GM18909 (cell line): ENCODE data around the gene SEC63.
"Not testable (repeated sequence)": the region's sequence is repeated elsewhere in the genome, so short reads cannot be mapped to it uniquely, and the experiment has no call there.

Source experiments
- ATAC-seq: cut with Tn5 transposase; IDR thresholded peaks from one replicate; pipeline ENCODE4 v1.9.1; 2021; ENCODE audit warnings: mild to moderate bottlenecking; ENCODE audit not compliant: unreplicated experiment, poor library complexity

SEC63 gene

DNA sequence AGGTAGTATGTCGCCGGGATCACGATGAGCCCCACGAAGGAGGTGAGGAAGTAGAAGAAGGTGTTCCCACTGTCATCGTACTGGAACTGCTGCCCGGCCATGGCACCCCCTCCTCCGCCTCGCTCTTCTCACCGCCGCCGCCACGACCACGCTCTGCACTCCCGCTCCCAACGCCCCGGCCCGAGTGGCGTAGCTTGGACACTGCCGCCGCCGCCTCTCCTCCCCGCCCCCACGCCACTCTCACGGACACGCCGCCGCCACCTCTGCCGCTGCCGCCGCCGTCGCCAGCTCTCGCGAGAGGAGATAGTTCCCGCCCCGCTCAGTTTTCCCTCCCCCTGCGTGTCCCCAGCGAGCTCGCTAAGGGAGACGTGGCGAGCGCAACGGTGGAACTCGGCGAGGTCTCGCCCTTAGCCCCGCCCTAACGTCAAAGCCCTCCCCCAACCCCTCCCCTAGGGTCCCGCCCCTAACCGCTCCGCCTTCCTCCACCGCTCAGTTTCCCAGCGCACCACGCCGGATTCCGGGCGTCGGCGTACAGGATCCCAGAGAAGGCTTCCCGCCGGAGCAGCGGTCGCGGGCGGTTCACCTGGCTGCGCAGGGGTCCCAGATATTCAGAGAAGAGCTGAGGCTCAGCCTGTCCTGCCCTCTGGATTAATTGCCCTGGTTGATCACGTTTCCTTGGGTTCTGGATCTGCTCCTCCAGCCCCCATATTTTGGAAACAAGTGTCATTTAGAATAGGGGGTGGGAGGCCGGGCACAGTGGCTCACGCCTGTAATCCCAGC, at the start of gene SEC63:
SEC63 (minus strand) TSS at position 300 of the 780 bp plus-strand sequence; CDS start at position 101, 199 bp downstream.
- ATAC-seq: peak; percentile 93

DNA sequence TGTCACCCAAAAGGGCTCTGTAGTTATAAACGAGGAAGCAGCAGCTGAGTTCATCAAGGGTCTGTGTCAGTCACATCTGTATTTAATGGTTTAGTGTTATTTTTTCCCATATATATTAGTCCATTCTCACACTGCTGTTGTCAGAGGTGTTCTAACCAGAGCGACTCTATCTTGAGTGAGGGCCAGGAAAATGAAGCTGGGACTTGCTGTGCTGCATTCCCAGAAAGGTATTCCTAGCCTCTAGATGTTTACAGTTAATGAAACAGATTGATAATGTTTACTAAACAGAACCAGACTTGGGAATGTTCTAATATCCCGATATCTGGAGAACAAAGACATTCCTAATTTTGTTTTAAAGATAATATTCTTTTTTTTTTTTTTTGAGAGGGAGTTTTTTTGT, 48.0 kb upstream of the SEC63 start:
- no peak for ATAC-seq

- no peak for ATAC-seq
Measured at GRCh38 chr6:108004861-108005260, 46.9 kb upstream of the SEC63 start.

DNA sequence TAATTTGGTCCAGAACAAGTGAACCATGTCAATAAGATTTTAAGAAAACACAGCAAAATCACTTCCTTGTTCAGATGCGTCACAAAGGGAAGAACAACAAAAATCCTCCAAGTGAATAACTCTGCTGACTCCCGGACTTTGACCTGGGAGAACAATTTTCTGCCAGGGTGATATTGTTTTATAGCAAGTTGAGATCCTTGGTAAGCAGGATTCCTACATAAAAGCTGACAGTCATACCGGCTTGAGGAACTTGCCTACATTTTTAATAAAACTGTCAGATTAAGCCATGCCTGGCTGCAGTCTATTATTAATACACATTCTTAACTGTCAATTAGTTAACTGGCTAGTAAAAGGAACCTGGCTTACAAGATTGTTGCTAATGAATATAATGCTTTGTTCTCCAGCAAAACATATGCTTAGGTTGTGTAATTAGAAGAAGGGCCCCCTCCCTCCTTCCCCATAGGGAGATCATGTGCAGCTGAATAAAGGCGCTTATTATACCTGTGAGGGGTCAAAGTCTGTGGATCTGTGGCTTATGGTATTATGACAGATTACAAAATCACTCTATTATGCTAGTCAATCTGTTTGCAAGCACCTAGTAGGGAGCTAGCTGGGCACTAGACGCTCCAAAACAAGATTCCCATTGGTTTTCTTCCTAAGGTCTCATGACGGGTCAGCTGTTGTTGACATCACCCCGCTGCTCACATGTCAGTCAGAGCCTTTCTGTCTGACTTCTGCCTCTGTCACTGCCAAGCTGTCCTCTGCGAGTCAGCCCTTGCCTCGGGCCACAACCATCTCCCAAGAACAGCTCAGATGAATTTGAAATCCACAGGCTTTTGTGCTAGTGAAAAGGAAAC, 44.6 kb upstream of the SEC63 start:
- no peak for ATAC-seq

DNA sequence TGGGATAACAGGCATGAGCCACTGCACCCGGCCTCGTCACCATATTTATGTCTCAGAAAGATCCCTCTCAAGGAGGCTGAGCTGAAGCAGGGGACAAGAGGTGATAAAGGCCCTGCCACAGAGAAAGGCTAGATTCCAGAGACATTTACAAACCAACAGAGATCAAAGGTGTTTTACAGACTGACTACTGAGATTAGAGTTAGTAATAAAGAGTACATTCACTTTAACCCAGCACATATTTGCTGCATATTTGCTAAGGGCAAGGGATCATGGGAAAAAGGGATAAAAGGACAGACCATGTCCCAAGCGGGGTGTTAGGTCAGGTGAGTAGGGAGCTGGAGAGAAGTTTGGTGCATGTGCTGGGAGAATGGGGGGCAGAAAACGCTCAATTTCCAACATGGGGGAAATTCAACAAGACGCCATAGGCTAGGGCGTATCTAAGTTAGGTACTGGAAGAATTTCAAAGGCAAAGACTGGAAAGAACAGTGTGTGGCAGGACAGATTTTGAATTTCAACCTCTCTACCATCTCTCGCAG, 43.8 kb upstream of the SEC63 start:
- no peak for ATAC-seq

GRCh38 chr6:108000259-108000658, 42.3 kb upstream of the SEC63 start:
- not testable (repeated sequence) for ATAC-seq

- ATAC-seq: no peak
Measured at GRCh38 chr6:107999341-107999740, 41.3 kb upstream of the SEC63 start.

DNA sequence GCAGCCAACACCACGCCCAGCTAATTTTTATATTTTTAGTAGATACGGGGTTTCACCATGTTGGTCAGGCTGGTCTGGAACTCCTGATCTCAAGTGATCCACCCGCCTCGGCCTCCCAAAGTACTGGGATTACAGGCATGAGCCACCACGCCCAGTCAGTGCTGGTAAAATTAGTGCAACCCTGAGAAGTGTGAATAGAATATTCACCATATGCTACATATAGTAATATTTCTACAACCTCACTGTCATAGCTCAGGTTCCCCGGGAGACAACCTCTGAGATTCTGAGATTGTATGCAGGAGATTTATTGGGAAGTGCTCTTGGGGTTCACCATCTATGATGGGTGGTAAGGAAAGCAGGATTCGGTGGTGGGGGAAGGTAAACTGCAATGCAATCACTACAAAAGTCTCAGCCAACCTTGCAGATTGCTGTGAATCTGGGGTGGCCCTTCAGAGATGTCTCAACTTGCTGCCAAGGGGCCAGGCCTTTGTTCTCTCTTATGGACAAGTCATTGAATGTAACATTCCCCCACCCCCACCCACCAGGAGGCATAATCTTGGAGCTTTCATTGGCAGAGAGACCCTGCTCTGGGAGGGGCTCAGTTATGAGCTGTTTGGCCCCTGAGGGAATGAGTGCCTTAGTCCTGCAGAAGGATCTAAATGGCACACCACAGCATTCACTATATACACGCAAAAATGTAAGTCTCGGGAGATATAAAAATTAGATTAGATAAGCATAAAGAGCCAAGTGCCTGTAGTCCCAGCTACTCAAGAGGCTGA, 34.0 kb upstream of the SEC63 start:
- no peak for ATAC-seq

DNA sequence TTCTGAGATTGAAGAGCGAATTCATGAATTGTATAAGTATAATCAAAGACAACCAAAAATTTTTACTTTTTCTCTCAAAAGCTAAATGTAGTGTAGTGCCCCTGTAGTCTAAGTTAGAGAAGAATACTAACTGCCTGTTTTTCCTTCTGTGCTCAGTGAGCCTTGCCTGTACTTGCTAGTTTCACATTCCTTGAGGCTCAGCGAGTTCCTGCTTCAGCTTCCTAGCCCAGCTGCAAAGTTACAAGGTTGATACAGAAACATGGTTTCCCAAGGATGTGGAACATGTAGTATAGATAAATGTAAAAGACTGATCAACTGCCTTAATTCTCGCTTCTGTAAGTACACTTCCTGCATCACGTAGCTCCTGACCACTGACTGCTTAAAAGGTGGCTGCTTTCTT, 33.1 kb upstream of the SEC63 start:
- no peak for ATAC-seq

GRCh38 chr6:107990587-107990986, 32.6 kb upstream of the SEC63 start:
- not testable (repeated sequence) for ATAC-seq

DNA sequence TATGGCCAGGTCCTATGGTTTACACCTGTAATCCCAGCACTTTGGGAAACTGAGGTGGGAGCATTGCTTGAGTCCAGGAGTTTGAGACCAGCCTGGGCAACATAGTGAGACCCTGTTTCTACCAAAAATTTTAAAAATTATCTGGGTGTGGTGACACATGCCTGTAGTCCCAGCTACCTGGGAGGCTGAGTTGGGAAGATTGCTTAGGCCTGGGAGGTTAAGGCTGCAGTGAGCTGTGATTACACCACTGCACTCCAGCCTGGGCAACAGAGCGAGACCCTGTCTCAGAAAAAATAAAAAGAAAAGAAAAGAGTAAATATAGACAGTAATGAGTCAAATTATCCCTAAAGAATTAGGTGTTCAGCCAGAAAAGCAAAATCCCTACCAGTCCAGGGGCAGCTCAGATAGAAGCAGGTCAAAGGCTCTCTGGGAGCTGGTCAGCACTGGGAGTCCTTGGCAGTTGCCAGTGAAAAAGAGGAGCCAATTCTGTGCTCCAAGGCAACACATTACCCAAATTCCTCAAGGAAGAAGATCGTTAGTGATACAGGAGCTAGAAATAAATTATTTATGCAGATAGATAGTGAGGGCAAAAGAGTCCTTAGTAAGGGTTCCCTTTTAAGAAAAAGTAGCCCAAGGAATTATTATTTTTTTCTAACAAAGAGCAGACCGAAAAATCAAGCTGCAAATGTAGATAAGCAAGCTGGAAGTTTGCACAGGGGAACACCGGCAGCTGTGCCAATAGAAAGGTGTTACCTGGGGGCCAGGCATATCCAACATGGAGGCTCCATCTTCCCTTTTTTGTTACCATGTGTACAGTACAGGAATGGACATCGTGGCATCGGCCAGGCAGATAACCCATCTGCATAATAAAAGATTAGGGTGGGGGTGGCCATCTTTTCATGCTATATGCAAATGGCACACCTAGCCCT, 31.4 kb upstream of the SEC63 start:
- no peak for ATAC-seq

- no peak for ATAC-seq
Measured at GRCh38 chr6:107988570-107988969, 30.6 kb upstream of the SEC63 start.

DNA sequence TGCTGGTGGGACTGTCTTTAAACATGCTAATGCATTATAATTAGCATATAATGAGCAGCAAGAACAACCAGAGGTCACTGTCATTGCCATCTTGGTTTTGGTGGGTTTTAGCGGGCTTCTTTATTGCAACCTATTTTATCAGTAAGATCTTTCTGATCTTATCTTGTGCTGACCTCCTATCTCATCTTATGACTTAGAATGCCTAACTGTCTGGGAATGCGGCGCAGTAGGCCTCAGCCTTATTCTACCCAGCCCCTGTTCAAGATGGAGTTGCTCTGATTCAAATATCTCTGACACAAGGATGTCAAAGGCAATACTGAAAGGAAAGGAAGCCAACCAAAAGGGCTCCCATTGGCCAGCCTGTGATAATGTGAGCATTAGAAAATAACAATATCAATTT, 29.8 kb upstream of the SEC63 start:
- ATAC-seq: no peak

DNA sequence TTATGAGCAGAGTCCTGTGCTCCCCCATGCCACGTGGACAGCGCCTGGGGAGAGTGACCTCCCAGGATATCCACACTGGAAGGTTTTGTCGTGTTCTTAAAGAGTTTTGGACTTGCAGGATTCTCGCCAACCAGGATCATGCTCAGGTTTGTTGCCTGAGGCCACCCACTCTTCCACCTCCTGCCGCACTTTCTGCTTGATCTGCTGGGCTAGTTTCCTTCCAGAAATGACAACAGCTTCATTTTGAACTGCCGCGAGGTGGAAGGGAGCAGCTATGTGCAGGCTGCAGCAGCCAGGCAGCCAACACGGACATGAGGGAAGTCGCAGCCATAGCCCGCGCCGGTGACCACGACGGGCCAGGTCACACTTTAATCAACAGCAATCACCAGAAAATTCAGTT, 27.7 kb upstream of the SEC63 start:
- no peak for ATAC-seq

DNA sequence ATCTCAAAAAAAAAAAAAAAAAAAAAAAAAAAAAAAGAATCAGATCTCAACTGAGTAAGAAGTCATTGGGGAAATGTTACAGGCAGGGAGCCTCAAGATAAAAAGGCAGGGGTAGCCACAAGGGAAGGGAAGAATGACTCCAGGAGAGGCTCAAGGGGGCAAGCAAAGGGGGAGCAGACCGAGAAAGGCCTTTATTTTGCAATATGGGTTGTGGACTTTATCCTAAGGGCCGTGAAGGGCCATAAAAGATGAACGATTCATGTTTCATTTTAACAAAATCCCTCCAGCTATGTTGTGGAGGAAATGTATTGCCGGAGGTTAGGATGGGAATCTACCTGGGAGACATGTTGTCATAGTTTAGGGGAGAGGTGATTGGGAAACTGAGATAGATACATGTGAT, 25.8 kb upstream of the SEC63 start:
- ATAC-seq: no peak

DNA sequence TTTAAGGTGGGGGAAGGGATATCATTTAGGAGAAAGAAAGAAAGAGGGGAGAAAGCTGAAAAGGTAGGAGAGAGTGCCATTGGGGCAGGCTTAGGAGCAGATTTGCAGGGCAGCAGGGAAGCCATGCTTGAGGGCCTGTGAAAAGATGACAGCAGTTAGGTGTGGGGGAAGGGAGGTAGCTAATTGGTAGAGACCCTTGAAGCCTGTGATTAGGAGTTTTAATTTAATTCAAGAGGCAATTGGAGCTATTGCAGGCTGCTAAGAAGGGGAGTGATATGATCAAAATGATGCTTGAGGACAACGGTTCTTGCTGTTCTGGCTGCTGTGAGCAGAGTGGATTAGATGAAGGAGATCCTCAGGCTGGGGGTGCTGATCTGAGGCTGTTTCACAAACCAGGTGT, 24.5 kb upstream of the SEC63 start:
- ATAC-seq: no peak

GRCh38 chr6:107981695-107982094, 23.7 kb upstream of the SEC63 start:
- no peak for ATAC-seq

DNA sequence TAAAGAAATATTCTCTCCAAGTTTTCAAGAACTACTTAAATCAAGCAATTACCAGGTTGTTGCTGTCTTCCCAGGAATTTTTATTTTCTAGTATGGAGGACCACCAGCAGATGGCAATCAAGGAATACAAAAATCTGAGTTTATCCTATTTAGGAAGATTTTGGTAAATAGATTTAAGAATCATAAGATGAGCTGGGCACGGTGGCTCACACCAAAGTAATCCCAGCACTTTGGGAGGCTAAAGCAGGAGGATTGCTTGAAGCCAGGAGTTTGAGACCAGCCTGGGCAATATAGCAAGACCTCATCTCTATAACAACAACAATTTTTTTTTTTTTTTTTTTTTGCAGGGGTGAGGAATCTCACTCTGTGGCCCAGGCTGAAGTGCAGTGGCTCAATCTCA, 19.3 kb upstream of the SEC63 start:
- ATAC-seq: no peak

DNA sequence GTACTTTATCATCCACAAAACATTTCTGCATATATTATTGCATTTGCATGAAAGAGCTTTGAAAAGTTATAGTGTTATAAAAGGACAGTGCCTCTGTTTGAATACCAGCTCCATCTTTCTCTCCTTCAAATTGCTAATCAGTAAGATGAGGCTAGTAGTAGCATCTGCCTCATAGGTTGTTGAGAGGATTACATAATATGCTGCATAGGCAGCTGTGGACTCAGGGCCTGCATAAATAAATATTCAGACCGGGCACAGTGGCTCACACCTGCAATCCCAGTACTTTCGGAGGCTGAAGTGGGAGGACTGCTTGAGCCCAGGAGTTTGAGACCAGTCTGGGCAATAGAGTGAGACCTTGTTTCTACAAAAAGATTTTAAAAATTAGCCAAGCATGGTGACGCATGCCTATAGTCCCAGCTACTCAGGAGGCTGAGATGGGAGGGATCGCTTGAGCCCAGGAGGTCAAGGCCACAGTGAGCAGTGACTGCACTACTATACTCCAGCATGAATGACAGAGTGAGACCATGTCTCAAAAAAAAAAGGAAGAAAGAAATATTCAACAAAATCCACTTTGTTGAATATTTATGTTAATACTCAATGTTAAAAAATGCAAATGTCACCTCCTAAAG, 18.3 kb upstream of the SEC63 start:
- ATAC-seq: no peak
